Measurements from ENCODE around the gene ABLIM2.

Gene ABLIM2

DNA sequence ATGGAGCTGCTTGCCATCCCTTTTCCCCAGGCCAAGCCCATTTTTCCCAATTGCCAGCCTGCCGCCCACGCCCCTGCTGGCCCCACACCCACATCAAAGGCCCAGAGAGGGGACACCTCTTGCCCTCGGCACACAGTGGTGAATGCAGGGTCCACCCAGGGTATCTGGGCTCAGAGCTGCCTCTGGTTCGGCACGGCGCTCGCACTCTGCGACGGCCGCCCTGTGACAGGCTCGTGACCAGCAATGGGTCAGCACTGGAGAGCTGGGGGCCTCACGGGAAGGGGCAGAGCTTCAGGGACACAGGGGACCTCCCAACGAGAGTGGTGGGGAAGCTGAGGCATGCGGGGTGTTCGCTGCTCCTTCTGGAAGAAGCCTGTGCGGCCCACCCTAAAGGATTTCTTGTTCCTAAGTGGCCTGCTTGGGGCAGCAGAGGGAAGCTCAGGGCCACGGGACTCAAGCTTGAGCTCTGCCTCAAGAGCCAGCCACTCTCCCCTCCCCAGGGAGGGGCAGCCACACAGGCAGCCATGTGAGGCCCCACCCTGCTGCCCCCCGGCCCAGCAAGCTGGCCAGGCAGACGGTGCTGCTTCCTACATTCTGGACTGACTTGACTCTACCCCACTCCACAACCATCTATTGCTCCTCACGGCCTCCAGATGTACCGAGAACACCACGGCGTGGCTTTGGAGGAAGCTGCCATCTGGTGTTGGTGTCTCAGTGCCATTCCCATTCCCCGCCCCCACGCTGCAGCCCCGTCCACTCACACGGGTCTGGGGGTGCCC, 73.7 kb downstream of the ABLIM2 start:
- DNase-seq (ENCODE audit: low spot score) = no peak

DNA sequence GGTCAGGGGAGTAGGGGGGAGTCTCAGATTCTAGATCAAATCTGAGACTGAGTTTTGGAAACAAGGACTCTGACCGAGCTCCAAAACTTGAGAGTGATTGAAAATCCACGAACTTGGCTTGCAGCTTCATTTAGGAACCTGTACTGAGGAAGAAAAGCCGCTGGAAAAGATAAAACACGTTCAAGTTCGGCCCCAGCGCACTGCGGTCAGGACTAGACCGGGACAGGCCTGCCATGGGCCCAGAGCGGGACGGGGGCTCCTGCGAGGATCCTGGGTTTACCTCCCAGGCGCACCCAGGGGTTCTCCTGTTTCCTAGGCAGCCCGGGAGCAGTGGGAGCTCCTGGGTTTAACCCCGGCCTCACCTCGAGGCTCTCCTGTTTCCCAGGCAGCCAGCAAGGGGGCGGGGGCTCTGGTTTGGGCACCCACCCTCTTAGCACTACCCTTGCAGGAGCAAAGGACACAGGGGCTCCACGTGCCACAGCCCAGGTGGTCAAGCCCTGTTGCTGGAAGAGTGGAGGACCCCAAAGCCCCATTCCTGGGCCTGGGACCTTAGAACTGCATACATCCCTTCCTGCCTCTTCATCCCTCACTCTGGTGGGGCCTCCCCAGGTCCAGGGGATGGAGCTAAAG, 74.5 kb downstream of the ABLIM2 start:
- DNase-seq (ENCODE audit: low spot score) = no peak

DNA sequence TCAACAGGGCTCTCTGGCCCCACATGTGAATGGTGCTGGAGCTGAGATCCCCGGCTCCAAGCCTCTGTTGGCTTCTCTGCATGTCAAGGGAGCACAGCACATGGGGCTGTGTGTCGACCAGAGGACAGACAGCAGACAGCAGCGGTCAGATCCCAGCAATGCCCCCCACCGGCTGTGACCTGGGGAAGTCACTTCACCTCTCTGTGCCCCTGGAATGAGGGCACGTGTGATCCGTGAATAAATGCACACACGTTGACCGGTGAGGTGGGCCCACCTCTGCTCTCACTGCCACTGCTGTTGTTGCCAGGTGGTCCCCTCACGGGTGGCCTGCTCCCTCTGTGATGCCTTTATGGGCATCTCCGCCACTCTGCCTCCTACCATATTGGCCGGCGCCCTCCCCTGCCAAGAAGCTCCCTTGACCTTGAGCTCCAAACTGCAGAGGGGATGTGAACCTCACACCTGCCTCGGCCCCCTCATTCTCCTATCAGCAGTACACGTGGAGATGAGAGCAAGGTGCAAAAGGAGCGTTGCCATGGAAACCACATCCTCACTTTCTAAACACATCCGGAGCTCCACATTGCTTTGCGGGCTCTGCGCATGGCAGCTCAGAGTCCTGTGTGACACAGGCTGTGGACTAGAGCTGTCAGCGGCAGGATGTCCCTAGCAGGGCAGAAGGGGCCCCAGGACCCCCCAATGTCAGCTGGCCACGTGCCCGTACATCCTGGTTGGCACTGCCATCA, 75.4 kb downstream of the ABLIM2 start:
- no peak for DNase-seq (ENCODE audit: low spot score)

DNA sequence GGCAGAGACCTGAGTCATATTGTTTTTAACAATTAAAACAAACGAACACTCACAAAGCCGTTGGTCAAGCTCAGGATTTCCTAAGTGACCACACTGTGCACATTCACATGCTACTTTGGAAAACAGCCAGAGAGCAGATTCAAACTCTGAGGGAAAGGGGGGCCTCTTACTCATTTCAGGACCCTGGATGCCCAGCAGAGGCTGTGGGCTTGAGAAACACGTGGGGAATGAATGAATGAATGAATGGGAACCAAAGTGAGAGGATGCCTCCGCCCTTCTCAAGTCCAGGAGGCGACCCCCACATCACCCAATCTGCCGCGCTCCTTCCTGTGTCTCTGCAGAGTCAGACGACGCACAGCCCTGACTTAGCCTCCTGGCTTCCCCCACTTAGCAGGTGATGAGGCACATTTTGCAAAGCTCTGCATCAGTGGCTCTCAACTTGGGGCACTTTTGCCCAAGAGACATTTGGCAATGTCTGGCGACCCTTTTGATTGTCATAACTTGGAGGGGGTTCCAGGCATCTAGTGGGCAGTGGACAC, 76.0 kb downstream of the ABLIM2 start:
- DNase-seq (ENCODE audit: low spot score) = no peak

DNA sequence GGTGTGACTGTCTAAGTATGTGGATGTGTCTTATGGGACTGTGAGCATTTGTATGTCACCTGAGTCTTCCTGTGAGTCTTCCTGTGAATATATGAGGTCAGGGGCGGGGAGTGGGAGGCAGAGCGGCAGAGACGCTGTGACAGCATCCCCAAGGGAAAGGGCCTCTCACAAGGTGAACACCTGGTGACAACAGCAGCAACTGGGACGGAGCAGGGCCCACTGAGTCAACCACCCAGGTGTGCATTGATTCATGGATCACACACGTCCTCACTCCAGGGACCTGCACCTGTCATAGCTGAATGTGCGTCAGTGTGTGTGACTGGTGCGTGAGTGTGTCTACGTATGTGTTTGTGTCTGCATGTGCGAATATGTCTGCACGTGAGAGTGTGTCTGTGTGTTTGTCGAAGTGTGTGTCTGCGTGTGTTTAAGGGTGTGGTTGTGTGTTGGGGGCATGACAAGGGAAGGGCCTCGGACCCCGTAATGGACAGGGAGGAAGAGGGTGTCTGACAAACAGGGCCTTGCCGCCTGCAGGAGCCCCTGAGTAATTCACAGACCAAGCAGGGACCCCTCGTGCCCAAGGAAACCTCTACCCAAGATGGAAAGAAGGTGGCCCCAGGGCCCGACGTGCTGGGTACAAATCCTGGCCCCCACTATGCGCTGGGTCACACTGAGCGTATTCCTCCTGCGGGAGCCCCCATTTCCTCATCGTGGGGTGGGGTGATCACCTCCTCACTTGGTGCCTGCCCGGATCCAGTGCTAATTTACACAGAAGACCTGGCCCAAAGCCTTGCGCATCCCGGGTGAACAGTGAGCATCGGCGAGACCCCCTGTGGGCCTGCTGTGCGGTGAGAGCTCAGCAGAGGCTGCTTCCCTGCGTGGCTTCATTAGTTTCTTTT, 76.7 kb downstream of the ABLIM2 start:
- no peak for DNase-seq (ENCODE audit: low spot score)

DNA sequence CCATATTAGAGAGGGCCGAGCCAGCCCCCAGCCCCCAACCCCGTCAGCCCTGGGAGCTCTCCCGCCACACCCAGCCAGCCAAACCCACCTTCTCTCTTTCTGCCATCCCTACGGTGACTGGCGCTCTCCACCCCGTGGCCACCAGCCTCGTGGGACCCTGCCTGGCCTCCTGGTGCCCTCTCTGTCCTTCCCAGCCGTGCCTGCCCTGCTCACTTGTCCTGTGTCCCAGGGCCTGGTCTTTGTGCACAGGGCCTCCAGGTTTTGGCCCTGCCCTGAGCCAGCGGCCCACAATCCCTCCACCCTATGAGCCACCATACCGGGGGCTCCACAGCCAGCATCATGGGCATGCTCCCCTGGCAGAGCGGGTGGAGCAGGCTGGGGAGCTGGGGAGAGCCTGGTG, 77.4 kb downstream of the ABLIM2 start:
- DNase-seq (ENCODE audit: low spot score) = no peak

DNA sequence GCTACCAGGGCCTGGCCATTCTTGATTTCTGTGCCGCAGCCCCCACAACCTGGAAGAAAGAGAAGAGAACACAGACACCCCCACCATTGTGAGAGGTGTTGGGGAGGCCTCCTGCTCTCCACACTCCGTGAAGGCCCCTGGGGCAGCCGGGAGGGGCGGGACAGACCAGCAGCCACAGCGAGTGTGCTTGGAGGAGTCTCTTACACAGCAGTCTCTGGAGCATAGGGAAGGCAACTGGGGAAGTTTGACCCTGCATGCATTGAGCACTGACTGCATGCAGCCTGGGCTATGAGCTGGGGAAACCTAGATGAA, 77.9 kb downstream of the ABLIM2 start:
- no peak for DNase-seq (ENCODE audit: low spot score)

DNA sequence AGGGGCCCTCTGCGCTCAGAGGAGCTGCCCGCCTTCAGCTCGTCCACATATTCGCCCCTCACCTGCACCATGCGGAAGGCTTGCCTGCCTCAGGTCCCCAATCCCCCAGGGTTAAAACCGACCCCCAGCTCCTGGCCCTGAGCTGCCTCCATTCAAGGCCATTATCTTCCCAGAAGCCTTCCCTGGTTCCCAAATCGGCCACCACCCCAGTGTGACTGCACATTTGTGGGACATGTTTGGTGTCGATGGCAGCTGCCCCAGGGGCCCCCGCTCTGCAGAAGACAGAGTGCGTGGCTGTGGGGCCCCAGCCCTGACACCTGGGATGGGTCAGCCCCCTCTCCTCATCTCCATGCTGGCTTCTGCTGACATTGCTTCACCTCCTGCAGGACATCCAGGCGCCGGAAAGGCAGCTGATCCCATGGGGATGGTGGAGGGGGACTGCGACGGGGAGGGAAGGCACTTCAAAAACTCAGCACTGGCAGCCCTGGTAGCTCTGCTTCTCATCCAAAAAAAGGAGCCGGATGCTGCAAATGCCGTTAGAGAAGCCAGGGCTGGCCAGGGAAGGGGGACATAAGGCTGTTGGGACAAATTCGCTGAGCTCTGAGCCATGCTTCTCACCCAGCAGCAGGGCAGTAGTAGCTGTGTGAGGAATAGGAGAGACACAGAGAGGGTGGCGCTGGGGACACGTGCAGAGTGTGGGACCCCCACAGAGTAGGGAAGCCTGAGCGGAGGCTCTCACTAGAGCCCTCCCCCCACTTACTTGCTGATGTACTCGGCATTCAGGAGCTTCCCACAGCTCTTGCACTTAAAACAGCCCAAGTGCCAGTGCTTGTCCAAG, 78.5 kb downstream of the ABLIM2 start:
- DNase-seq (ENCODE audit: low spot score) = no peak

DNA sequence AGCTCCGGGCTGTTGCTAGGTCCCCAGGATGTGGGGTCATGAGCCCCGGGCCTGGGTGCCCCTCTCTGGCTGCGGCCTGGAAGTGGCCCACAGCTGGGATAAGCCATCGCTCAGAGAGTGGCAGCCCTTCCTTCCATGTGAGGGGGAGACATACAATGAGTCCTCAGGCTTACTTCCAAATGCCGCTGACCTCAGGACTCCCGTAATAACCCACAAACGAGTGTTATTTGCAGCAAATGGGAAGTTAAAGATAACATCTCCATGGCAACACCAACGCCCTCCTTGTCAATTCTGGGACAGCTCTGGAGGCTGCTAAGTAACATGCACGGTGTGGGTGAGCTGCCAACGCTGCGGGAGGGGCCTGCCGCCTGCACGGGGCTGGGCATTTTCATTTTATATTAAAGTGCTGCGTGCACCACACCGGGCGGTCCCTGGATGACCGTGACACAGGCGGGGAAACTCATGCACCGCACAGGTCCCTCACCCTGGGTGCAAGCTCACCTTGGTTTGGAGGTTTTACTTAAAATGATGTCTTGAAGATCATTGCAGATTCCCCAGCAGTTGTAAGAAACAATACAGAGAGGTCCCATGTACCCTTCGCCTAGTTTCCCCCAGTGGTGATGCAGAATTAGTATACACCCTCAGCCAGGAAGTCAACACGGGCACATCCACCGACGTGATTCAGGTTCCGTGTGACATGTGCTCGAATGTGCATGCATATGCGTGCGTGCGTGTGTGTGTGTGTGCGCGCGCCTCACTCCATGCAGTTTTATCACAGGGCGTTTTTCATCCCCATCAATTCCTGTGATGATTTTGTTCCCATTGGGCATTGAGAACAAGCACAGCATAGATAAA, 79.4 kb downstream of the ABLIM2 start:
- no peak for DNase-seq (ENCODE audit: low spot score)

DNA sequence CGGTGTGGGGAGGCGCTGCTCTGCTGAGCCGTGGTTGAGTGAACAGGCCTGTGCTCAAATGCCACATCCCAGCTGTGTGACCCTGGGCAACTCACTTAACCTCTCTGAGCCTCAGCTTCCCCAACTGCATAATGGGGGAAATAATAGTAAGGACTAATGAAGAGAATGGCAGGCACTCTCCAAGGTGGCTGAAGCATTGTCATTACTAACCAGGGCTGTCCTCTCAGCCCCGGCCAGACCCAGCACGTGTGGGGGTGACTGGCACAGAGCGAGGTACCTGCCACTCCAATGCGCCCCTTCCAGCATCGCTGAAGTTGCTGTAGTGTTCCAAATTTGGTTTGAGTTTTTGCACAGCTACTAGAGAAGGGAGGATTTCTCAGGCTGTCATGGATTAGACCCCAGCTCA, 80.0 kb downstream of the ABLIM2 start:
- no peak for DNase-seq (ENCODE audit: low spot score)

DNA sequence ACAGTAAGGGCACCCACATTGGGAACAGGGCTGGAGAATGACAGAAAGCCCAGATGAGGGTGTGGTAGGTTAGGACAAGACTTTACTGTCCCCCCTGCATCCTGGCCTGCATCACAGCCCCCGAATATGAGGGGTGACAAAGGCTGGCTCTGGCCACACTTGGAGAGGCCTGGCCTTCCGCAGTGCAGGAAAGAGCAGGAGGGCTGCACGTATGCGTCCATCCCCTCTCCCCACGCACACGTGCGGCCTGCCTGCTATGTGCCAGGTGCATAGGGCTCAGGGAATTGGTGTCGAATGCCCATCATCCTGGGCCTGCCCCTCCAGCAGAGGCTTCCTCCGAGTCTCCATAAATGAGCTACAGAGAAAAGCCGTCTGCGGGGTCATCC, 80.5 kb downstream of the ABLIM2 start:
- no peak for DNase-seq (ENCODE audit: low spot score)

DNA sequence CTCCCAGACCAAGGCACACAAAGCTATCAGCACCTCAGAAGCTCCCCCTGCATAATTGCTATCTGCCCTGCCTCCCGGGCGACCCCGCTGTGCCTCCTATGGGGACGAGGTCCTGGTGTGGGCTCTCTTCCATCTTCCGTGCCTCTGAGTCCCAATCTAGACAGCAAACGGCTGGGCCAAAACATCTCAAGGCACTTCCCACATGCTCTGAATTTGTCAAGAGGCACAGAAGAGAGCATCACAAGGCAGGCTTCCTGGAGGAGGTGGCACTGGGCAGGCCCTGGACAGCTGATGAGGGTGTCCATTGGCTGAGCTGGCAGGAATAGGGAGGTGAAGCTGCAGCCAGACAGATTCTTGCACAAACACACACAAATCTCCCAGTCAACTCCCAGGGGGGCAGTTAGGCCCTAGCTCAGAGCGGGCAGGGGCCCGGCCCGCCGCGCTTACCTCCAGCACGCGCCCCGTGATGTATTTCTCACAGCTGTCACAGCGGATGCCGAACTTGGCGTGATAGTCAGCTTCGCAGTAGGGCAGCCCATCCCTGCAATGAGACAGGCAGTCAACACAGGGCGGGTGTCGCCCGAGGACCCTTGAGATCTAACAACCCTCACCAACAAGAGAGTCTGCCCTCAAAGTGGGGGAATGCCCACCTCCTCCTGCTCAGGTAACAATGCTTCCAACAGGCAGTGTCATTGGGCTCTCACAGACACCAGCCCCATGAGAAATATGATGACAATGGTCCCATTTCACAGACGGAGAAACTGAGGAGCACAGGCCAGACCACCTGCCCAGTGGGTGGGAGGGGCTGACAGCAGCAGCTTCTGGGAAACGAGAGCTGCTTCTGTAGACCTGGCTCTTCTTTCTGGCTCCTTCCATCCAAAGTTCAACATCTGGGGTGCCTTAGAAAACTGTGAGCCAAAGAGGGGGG, 81.2 kb downstream of the ABLIM2 start:
- DNase-seq (ENCODE audit: low spot score) = no peak

DNA sequence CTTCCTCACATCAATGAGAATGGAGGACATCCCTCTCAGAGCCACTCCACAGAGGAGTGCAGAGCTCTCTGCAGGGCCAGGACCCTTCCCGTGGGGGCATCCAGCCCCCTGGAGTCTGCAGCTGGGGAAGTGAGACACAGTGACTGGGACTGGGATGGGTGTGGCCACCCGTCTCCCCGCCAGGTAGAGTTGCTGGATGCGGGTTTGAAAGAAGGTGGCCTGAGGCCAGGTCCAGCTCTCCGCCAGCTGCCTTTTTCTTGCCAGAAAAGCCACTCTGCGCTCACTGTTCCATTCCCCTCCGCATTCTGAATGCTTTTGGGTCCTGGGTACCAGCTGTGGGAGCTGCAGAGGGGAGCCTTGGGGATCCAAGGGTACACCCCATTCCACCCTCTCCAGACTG, 82.6 kb downstream of the ABLIM2 start:
- DNase-seq (ENCODE audit: low spot score) = no peak

DNA sequence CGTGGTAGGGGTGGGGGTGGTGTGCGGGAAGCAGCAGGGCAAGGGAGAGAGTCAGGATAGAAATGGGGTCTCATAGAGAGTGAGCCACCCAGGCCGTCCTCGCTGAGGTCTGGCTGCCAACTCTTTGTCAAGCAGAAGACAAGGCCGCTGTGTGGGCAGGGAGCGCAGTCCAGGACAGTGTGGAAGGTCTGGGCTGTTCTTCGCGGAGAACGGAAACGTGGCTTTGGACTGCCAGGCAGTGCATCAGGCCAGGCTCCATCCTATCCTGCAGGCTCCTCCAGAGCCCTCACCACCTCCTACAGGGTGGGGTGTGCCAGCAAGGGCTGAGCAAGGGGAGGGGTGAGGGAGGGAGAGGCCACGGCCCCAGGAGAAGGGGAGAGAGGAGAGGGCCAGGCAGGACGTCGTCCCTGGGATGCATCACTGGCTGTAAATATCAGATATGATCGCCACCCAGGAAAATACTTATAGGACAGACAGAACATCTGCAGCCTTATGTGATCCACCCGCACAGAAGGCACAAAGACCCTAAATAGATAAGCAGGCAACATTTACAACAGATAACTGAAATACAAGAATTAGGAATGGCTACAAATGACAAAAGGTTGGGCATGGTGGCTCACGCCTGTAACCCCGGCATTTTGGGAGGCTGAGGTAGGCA, 85.3 kb downstream of the ABLIM2 start:
- no peak for DNase-seq (ENCODE audit: low spot score)

DNA sequence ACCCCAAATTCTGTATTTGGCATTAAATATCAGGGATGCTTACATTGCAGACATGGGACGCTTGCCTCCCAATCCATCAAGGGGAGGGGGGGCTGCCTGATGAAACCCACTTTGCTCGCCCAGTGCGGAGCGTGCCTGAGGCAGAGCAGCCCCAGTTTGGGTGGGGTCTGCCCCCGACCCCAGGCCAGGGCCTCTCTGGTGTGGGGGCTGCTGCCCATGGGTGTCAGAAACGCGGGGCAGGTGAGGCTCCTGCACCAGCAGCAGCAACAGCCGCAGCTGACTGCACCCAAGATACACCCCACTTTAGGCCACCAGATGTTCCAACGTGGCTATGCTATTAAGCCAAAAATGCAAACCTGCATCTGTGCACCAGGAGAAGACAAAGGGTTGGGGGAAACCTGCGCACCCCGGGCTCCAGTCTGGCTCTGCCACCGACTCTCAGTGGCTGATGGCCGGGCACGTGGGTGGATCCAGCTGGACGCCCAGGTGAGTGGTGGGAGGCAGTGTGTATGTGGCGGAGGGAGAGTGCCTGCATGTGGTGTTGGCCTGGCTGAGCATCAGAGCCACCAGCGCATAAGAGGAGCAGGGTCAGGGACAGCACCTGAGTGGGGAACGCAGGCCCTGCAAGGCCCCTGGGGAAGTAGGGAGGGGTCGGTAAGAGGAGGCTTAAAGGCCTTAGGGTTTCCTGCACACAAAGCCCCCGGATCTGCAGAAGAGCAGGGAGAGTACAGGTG, 86.2 kb downstream of the ABLIM2 start:
- DNase-seq (ENCODE audit: low spot score) = no peak

DNA sequence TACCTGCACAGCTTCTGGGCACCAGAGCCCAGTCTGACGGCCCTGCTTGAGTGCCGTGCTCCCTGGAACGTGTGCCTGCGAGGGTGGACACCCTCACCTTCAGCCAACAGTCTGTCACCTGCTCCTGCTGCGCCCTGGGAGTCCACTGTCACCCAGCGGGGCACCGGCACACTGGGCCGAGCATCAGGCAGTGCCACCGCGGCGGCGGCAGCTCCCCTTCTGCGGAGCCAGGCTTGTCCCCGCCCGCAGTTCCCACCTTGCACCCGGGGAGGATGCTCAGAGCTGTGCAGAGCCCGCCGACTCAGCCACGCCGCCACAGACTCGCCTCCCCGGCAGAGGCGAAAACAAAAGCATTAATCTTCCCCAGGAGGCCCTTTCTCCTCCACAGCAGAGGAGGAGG, 86.8 kb downstream of the ABLIM2 start:
- DNase-seq (ENCODE audit: low spot score) = no peak

DNA sequence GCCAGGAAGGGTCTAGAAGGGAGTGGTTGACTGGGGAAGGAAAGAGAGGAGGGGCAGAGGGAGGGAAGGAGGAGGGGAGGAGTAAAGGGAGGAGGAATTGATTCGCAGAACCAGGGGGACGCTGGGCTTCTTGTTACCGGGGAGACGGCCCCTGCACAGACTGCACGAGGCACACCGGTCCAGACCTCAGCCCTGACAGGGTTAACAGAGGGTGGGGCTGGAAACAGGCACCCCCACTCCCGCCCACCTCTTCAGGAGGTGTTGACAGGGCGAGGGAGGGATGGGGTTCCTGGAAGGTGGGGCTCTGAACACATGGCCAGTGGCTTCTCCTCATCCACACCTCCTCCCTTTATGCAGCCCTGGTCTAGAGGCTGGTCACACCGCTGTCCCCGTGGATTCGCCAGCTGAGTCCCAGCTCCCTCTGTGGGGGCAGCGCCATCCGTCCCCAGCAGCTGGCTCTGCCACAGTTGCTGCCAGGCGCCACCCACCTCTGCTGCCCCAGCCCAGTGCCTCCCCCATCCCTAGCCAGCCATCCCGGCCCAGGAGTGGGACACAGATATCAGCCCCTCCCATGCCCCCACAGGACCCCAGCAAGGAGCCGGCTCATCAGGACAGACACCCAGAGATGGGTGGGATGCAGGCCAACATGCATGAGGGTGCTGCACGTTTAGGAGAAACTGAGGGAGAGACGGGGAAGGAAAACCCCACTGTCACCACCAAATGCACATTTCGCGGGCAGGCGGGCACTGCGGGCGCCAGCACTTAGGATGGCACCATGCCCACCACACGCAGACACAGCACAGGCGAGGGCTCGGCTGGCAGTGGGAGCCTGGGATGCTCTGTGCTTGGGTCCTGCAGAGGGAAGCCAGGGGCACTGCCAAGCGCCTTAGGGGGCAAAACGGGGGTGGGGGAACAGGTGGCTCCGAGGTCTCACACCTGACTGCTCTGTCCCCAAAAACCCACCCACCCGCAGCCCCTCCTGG, 87.6 kb downstream of the ABLIM2 start:
- no peak for DNase-seq (ENCODE audit: low spot score)
